Colonic mucosa (tissue), 4 donors: ENCODE results near the gene TIGD3. TPM values are rescaled to one million over a fixed set of nuclear protein-coding genes. Genes with fewer than 3 reads are reported as not detected.

Experiments
- DNase-seq: peaks from one replicate; pipeline ENCODE4 v3.0.0-alpha.2; 2020
- H3K27ac ChIP-seq: fragments of 200-600 bp; one replicate; pipeline ENCODE4 v1.8.0; 2021
- H3K27me3 ChIP-seq: fragments of 200-600 bp; one replicate; pipeline ENCODE4 v1.8.0; 2021
- H3K36me3 ChIP-seq: fragments of 200-600 bp; one replicate; pipeline ENCODE4 v1.8.0; 2021
- H3K4me1 ChIP-seq: fragments of 200-600 bp; one replicate; pipeline ENCODE4 v1.8.0; 2021; ENCODE audit warnings: mild to moderate bottlenecking
- H3K4me3 ChIP-seq: fragments of 200-600 bp; one replicate; pipeline ENCODE4 v1.8.0; 2021
- H3K9ac ChIP-seq, 2 donors: one replicate each; pipeline ENCODE4 v1.7.0; 2013; ENCODE audit warnings: control low read depth in 2 of 2, low read depth in 2 of 2, low read length in 2 of 2
- H3K9me3 ChIP-seq: fragments of 200-600 bp; one replicate; pipeline ENCODE4 v1.8.0; 2021
- intact Hi-C: fragments of 100-400 bp; cut with DNase I; formaldehyde crosslinking; loops from one replicate; pipeline ENCODE4 v1.14.1; 2022
- total RNA-seq, 2 donors: library from RNA; stranded (reverse); fragmentation: NEBNext Ultra II Directional in 1 of 2; extraction: Animal tissue kit (Norgen Biotek cat#: 25700) in 1 of 2; gene quantifications; one replicate each; pipeline ENCODE4 v1.2.1, GENCODE V29; 2021
- TF ChIP-seq, protein P1 (sequence below): fragments of 200-600 bp; IDR thresholded peaks from one replicate; pipeline ENCODE4 v1.8.0; 2022; ENCODE audit warnings: antibody characterized with exemption, mild to moderate bottlenecking
- donor health status: healthy.
- donor health status: DM: no; HTN: no; CAD: no.
- donor health status: DM: no; HTN: no; CAD: no.

The TIGD3 gene
- total RNA-seq, 2 donors from 2014 or later: 0.48 to 0.77 TPM

DNA sequence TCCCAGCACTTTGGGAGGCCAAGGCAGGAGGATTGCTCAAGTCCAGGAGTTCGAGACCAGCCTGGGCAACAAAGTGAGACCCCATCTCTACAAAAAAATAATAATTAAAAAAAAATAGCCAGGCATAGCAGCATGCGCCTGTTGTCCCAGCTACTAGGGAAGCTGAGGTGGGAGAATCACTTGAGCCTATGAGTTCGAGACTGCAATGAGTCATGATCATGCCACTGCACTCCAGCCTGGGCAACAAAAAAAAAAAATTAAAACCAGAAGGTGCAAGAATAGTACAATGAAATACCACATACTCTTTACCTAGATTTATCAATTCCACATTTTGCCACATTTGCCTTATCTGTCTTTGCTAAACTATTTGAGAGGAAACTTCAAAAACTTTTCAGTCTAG lies 12.7 kb upstream of the TIGD3 start:
- Histone ChIP-seq H3K9me3 (no peaks in the 10 kb centered on the region), H3K27me3 (no peaks in the 10 kb centered on the region), H3K9ac (no peak overlapping the region), H3K27ac (no peak overlapping the region), H3K36me3 (peaks cover 34% of the 10 kb centered on the region), H3K4me1 (no peaks in the 10 kb centered on the region), H3K4me3 (no peak overlapping the region)
- intact Hi-C loops: no loop called here
- no peak for DNase-seq
- TF ChIP-seq, protein P1, sequence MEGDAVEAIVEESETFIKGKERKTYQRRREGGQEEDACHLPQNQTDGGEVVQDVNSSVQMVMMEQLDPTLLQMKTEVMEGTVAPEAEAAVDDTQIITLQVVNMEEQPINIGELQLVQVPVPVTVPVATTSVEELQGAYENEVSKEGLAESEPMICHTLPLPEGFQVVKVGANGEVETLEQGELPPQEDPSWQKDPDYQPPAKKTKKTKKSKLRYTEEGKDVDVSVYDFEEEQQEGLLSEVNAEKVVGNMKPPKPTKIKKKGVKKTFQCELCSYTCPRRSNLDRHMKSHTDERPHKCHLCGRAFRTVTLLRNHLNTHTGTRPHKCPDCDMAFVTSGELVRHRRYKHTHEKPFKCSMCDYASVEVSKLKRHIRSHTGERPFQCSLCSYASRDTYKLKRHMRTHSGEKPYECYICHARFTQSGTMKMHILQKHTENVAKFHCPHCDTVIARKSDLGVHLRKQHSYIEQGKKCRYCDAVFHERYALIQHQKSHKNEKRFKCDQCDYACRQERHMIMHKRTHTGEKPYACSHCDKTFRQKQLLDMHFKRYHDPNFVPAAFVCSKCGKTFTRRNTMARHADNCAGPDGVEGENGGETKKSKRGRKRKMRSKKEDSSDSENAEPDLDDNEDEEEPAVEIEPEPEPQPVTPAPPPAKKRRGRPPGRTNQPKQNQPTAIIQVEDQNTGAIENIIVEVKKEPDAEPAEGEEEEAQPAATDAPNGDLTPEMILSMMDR: no peak

DNA sequence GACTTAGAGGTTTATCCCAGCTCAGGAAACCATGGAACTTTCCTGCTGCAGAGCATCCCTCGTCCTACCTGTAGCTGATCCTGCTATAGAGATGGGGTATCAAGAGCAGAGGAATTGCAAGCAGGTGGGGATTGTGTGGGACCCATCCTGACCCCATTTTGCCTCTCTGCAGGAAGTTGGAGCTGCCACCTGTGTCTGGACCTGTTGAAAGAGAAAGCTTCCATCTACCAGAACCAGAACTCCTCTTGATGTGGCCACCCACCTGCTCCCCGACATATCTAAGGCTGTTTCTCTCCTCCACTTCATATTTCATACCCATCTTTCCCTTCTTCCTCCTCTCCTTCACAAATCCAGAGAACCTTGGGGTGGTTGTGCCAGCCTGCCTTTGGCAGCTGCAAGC lies 3.0 kb upstream of the TIGD3 start:
- intact Hi-C loops: no loop called here

DNA sequence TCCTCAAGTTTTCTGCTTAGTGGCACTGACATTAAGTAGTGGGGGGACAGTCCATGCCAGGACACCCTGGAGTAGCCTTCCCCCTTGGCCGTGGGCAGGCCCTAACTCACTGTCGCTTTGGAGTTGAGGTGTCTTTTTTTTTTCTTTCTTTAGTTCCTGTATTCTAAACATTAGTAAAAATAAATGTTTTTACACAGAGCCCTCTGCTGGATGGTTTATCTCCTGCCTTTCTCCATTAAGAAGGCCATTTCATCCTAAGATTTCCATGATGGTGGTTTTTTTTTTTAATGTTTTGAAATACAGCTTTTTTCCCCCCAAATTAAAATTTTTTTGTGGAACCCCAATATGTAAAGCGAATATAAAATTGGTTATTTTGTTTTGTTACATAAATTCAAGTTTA lies 1.8 kb upstream of the TIGD3 start:
- Histone ChIP-seq H3K36me3 (peaks cover 27% of the 10 kb centered on the region), H3K9ac (no peak overlapping the region), H3K27me3 (no peaks in the 10 kb centered on the region), H3K27ac (no peak overlapping the region), H3K4me1 (no peaks in the 10 kb centered on the region), H3K9me3 (no peaks in the 10 kb centered on the region), H3K4me3 (no peak overlapping the region)
- intact Hi-C loops: no loop called here
- no peak for DNase-seq
- TF ChIP-seq, protein P1: peak; percentile 14

More for the DNA sequence above, 3.0 kb upstream of the TIGD3 start:
- no peak overlapping the region for H3K9ac ChIP-seq
- no peak overlapping the region for H3K4me3 ChIP-seq
- no peaks in the 10 kb centered on the region for H3K27me3 ChIP-seq
- no peaks in the 10 kb centered on the region for H3K4me1 ChIP-seq
- H3K27ac ChIP-seq: no peak overlapping the region
- no peaks in the 10 kb centered on the region for H3K9me3 ChIP-seq
- H3K36me3 ChIP-seq: peaks cover 27% of the 10 kb centered on the region
- no peak for DNase-seq
- TF ChIP-seq, protein P1: no peak

DNA sequence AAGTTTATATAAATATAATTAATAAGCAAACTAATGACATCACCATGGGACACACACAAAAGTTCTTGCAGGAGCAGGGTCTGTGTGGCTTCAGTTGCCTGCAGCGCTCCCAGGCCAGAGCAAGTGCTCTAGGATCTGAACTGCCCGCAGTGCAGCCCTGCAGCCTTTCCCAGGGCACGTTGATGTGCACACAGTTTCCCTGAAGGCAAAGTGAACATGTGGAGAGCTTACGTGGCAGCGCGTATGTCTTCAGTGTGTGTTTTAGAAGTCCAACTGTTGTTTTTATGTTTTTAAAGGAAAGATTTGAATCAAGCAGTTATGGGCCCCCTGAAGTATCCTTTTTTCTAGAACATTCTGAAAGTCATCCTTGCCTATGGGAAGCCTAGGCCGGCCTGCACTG lies 1.2 kb upstream of the TIGD3 start:
- Histone ChIP-seq H3K9me3 (no peaks in the 10 kb centered on the region), H3K4me3 (no peak overlapping the region), H3K4me1 (no peaks in the 10 kb centered on the region), H3K27me3 (no peaks in the 10 kb centered on the region), H3K36me3 (peaks cover 27% of the 10 kb centered on the region), H3K27ac (no peak overlapping the region), H3K9ac (no peak overlapping the region)
- intact Hi-C loops: no loop called here
- TF ChIP-seq, protein P1: no peak
- DNase-seq: no peak

DNA sequence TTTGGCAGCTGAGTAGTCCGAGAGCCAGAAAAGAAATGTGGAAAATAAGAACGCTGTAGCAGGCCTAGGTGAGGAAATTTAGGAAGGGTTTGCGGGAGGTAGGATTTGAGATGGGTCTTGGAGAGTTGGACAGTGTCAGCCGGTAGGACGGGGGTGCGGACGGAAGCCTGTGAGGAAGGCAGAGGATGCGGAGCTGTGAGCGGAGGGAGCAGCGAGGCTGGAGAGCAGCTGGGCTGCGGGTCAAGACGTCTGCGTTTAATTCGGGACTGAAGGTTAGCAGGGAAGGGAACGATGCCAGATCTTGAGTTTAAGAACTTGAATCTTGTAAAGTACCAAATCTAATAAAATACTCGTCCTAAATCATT lies 669 bp upstream of the TIGD3 start:
- no peaks in the 10 kb centered on the region for H3K27me3 ChIP-seq
- no peak for DNase-seq
- peak overlapping the region in 1 of 2 donors; percentile 77 for H3K9ac ChIP-seq
- H3K9me3 ChIP-seq: no peaks in the 10 kb centered on the region
- TF ChIP-seq, protein P1: no peak
- intact Hi-C loops: no loop called here
- peak overlapping the region; percentile 56 for H3K27ac ChIP-seq
- peak overlapping the region; percentile 77 for H3K4me3 ChIP-seq
- H3K4me1 ChIP-seq: no peaks in the 10 kb centered on the region
- peaks cover 22% of the 10 kb centered on the region for H3K36me3 ChIP-seq
